HCT116 (cell line): ENCODE results near the gene PRKG1. TPM values are rescaled to one million over a fixed set of nuclear protein-coding genes. Genes with fewer than 3 reads are reported as not detected.

Source experiments
- ATAC-seq: fragments of 200-7000 bp; cut with Tn5 transposase; 2 replicates; pipeline ENCODE4 v1.9.1; 2020; ENCODE audit warnings: mild to moderate bottlenecking, moderate library complexity
- BruUV-seq: library from RNA; stranded (reverse); fragments of 400-500 nt; replicated peaks from 2 replicates; lab custom pipeline; 2021; lab: Mats Ljungman, UMichigan
- CTCF ChIA-PET: fragments of 300-600 bp; sonication (Branson Sonifier 250); formaldehyde crosslinking; loops from one replicate; lab custom pipeline; 2021; ENCODE audit warnings: antibody characterized with exemption; lab: Charles Lee
- POLR2A ChIA-PET: fragments of 300-600, 350-600 bp; sonication (Branson Sonifier 250); formaldehyde crosslinking; loops from one replicate; lab custom pipeline; 2021; ENCODE audit warnings: antibody characterized with exemption; lab: Charles Lee
- RAD21 ChIA-PET, 2 experiments: fragments of 300-600 bp; sonication (Branson Sonifier 250); formaldehyde crosslinking; loops; one replicate each; lab custom pipeline; 2023; ENCODE audit warnings: low total read pairs in 2 of 2; ENCODE audit not compliant: uncharacterized antibody in 2 of 2, unreplicated experiment in 2 of 2, low non-redundant PET in 1 of 2; lab: Charles Lee
- DNase-seq: peaks from one replicate; pipeline ENCODE4 v3.0.0-alpha.2; 2010; ENCODE audit warnings: low read depth, low spot score
- H2AFZ ChIP-seq: fragments of 200-600 bp; shearing (Covaris generic), sonication (generic); 2 replicates; pipeline ENCODE4 v1.6.1; 2017; ENCODE audit warnings: low read depth, mixed run types, mixed read lengths, antibody characterized with exemption, low read length; ENCODE audit not compliant: poor library complexity, severe bottlenecking
- H3K27ac ChIP-seq: 2 replicates; pipeline ENCODE4 v1.5.1; 2012; ENCODE audit warnings: low read depth, low read length
- H3K27me3 ChIP-seq: fragments of 200-600 bp; sonication (generic); 2 replicates; pipeline ENCODE4 v1.6.1; 2016; ENCODE audit warnings: mixed run types, low read length, mixed read lengths; ENCODE audit not compliant: insufficient read depth
- H3K36me3 ChIP-seq, 2 experiments: fragments of 200-500 bp in 1 of 2; fragments of 200-600 bp in 1 of 2; sonication (Bioruptor generic) in 1 of 2; sonication (generic) in 1 of 2; 2 replicates each; pipeline versions ENCODE4 v1.5.1 to v1.6.1; 2014 to 2016; ENCODE audit warnings: low read length in 2 of 2, inconsistent platforms in 1 of 2, mixed read lengths in 1 of 2, mixed run types in 1 of 2; ENCODE audit not compliant: insufficient read depth in 2 of 2, control insufficient read depth in 1 of 2
- H3K4me1 ChIP-seq, 2 experiments: fragments of 200-600 bp in 1 of 2; sonication (generic) in 1 of 2; 2 replicates each; pipeline versions ENCODE4 v1.5.1 to v1.6.1; 2012 to 2017; ENCODE audit warnings: low read length in 2 of 2, inconsistent platforms in 1 of 2, mild to moderate bottlenecking in 1 of 2, mixed read lengths in 1 of 2, mixed run types in 1 of 2, moderate library complexity in 1 of 2; ENCODE audit not compliant: insufficient read depth in 2 of 2, control insufficient read depth in 1 of 2
- H3K4me2 ChIP-seq: fragments of 200-600 bp; sonication (generic); 2 replicates; pipeline ENCODE4 v1.6.1; 2017; ENCODE audit warnings: mixed run types, low read length, mixed read lengths
- H3K4me3 ChIP-seq, 2 experiments: fragments of 200-600 bp in 1 of 2; sonication (generic) in 1 of 2; replicated peaks in 1 of 2; 2 replicates each; pipeline ENCODE4 v1.5.1; 2011 to 2016; ENCODE audit warnings: low read length in 2 of 2, control low read depth in 1 of 2, low read depth in 1 of 2, mild to moderate bottlenecking in 1 of 2, mixed read lengths in 1 of 2, mixed run types in 1 of 2
- H3K79me2 ChIP-seq: fragments of 200-600 bp; sonication (generic); 2 replicates; pipeline ENCODE4 v1.6.1; 2017; ENCODE audit warnings: mild to moderate bottlenecking, mixed run types, low read length, moderate library complexity, mixed read lengths; ENCODE audit not compliant: insufficient read depth
- H3K9ac ChIP-seq: fragments of 200-600 bp; sonication (generic); 2 replicates; pipeline ENCODE4 v1.6.1; 2016; ENCODE audit warnings: low read length, mixed read lengths
- H3K9me2 ChIP-seq: fragments of 200-600 bp; sonication (generic), shearing (Covaris generic); 2 replicates; pipeline ENCODE4 v1.6.1; 2017; ENCODE audit warnings: mixed run types, mild to moderate bottlenecking, moderate library complexity; ENCODE audit not compliant: insufficient read depth
- H3K9me3 ChIP-seq, 2 experiments: fragments of 200-500 bp in 1 of 2; fragments of 200-600 bp in 1 of 2; sonication (Bioruptor generic) in 1 of 2; sonication (generic) in 1 of 2; 2 replicates each; pipeline ENCODE4 v1.6.1; 2014 to 2017; ENCODE audit warnings: low read length in 2 of 2, mixed read lengths in 2 of 2, inconsistent platforms in 1 of 2, low read depth in 1 of 2, mild to moderate bottlenecking in 1 of 2, mixed run types in 1 of 2, moderate library complexity in 1 of 2; ENCODE audit not compliant: control insufficient read depth in 1 of 2, insufficient read depth in 1 of 2
- H4K20me1 ChIP-seq: fragments of 200-600 bp; sonication (generic), shearing (Covaris generic); 2 replicates; pipeline ENCODE4 v1.6.1; 2017; ENCODE audit warnings: mixed run types, mild to moderate bottlenecking, moderate library complexity; ENCODE audit not compliant: insufficient read depth
- CBX3 ChIP-seq: IDR thresholded peaks from 2 replicates; pipeline ENCODE4 v1.6.1; 2012; ENCODE audit warnings: low read depth
- ELF1 ChIP-seq: IDR thresholded peaks from 2 replicates; pipeline ENCODE4 v1.6.1; 2012; ENCODE audit warnings: low read depth, borderline replicate concordance
- EZH2phosphoT487 ChIP-seq: fragments of 200-600 bp; IDR thresholded peaks from 2 replicates; pipeline ENCODE4 v1.6.1; 2018; ENCODE audit warnings: antibody characterized with exemption, borderline replicate concordance
- POLR2AphosphoS5 ChIP-seq: IDR thresholded peaks from 2 replicates; pipeline ENCODE4 v1.6.1; 2011; ENCODE audit warnings: mild to moderate bottlenecking, low read depth, low read length, moderate library complexity
- SIN3A ChIP-seq: IDR thresholded peaks from 2 replicates; pipeline ENCODE4 v1.6.1; 2012; ENCODE audit warnings: low read depth
- SP1 ChIP-seq: IDR thresholded peaks from 2 replicates; pipeline ENCODE4 v1.6.1; 2012; ENCODE audit warnings: low read depth
- SRF ChIP-seq: IDR thresholded peaks from 2 replicates; pipeline ENCODE4 v1.6.1; 2012; ENCODE audit warnings: low read depth
- intact Hi-C: fragments of 100-400 bp; cut with micrococcal nuclease; formaldehyde crosslinking; loops from 2 replicates; pipeline ENCODE4 v1.10.0; 2022
- total RNA-seq: library from RNA; stranded (reverse); gene quantifications from one replicate; pipeline ENCODE4 v1.2.1, GENCODE V29; 2021; ENCODE audit not compliant: unreplicated experiment
- TF ChIP-seq, protein P1 (sequence below): IDR thresholded peaks from 2 replicates; pipeline ENCODE4 v1.6.1; 2012; ENCODE audit warnings: low read depth
- TF ChIP-seq, protein P2 (sequence below), 3 experiments: fragments of 200-600 bp in 1 of 3; sonication (generic) in 1 of 3; IDR thresholded peaks in 2 of 3; conservative IDR thresholded peaks in 1 of 3; 2 replicates each; pipeline ENCODE4 v1.5.1; 2012 to 2017; ENCODE audit warnings: low read depth in 2 of 3, low read length in 2 of 3, antibody characterized with exemption in 1 of 3, borderline replicate concordance in 1 of 3, control low read depth in 1 of 3, mild to moderate bottlenecking in 1 of 3, mixed read lengths in 1 of 3, mixed run types in 1 of 3, moderate library complexity in 1 of 3; ENCODE audit not compliant: insufficient read depth in 1 of 3
- TF ChIP-seq, protein P3 (sequence below): IDR thresholded peaks from 2 replicates; pipeline ENCODE4 v1.6.1; 2012
- TF ChIP-seq, protein P4 (sequence below): IDR thresholded peaks from 2 replicates; pipeline ENCODE4 v1.6.1; 2012

Gene PRKG1
- total RNA-seq, 1 experiment from 2014 or later: 1.4 TPM

DNA sequence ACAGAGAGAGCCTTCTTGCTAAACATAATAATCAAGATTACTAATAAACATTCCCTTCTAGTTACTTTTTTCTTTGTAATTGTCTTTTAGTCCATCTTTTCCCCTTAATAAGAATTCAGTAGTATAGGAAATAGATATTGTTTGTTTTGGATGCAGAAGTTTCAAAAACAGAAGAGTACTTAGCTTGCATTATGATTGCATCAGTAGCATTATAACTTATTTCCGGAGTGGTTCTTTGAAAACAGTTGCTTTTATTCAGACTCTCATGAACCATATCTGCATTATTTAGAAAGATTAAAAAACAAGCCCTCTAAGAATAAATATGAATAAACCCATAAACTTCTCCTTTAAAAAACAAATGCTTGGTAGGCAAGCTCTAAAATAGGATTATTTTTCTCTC is 1205.8 kb downstream of the PRKG1 start (continued):
- TF ChIP-seq, protein P1, sequence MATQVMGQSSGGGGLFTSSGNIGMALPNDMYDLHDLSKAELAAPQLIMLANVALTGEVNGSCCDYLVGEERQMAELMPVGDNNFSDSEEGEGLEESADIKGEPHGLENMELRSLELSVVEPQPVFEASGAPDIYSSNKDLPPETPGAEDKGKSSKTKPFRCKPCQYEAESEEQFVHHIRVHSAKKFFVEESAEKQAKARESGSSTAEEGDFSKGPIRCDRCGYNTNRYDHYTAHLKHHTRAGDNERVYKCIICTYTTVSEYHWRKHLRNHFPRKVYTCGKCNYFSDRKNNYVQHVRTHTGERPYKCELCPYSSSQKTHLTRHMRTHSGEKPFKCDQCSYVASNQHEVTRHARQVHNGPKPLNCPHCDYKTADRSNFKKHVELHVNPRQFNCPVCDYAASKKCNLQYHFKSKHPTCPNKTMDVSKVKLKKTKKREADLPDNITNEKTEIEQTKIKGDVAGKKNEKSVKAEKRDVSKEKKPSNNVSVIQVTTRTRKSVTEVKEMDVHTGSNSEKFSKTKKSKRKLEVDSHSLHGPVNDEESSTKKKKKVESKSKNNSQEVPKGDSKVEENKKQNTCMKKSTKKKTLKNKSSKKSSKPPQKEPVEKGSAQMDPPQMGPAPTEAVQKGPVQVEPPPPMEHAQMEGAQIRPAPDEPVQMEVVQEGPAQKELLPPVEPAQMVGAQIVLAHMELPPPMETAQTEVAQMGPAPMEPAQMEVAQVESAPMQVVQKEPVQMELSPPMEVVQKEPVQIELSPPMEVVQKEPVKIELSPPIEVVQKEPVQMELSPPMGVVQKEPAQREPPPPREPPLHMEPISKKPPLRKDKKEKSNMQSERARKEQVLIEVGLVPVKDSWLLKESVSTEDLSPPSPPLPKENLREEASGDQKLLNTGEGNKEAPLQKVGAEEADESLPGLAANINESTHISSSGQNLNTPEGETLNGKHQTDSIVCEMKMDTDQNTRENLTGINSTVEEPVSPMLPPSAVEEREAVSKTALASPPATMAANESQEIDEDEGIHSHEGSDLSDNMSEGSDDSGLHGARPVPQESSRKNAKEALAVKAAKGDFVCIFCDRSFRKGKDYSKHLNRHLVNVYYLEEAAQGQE: no peak
- no peak for TF ChIP-seq EZH2phosphoT487
- TF ChIP-seq, protein P2, sequence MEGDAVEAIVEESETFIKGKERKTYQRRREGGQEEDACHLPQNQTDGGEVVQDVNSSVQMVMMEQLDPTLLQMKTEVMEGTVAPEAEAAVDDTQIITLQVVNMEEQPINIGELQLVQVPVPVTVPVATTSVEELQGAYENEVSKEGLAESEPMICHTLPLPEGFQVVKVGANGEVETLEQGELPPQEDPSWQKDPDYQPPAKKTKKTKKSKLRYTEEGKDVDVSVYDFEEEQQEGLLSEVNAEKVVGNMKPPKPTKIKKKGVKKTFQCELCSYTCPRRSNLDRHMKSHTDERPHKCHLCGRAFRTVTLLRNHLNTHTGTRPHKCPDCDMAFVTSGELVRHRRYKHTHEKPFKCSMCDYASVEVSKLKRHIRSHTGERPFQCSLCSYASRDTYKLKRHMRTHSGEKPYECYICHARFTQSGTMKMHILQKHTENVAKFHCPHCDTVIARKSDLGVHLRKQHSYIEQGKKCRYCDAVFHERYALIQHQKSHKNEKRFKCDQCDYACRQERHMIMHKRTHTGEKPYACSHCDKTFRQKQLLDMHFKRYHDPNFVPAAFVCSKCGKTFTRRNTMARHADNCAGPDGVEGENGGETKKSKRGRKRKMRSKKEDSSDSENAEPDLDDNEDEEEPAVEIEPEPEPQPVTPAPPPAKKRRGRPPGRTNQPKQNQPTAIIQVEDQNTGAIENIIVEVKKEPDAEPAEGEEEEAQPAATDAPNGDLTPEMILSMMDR (IDR thresholded peaks at IDR 0.05 in 2 of 3, conservative IDR thresholded peaks at IDR 0.05 in 1 of 3; ENCODE audit: borderline replicate concordance in 1 of 3, insufficient read depth in 1 of 3, low read depth in 2 of 3, low read length in 2 of 3): no peak

DNA sequence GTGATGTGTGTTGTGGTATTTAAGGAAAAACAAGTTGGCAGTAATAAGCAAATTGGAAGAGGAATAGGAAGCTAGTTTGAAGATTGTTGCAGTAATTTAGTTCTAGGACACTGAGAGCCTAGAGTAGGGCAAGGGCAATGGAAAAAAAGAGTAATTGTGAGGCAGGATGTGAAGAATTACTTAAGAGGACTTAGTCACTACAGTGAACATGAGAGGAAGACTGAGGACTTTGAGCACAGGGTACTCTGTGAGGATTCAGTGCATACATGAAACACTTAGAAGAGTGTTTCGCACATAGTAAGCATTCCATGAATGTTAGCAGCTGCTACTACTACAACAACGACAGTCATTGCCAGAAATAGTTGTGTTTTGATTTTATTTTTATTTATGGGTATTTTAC is 1208.9 kb downstream of the PRKG1 start:
- POLR2A ChIA-PET: no interaction called here
- Histone ChIP-seq H3K27me3 (no peaks in the 10 kb centered on the region), H3K4me1 (no peaks in the 10 kb centered on the region), H4K20me1 (no peaks in the 10 kb centered on the region; the same call in 1 of the 2 replicates), H3K9ac (no peak overlapping the region), H3K9me2 (no peaks in the 10 kb centered on the region; the same call in 1 of the 2 replicates), H3K79me2 (no peaks in the 10 kb centered on the region), H3K36me3 (no peaks in the 10 kb centered on the region), H3K9me3 (no peaks in the 10 kb centered on the region)
- intact Hi-C loops: no loop called here
- no TSS peak for BruUV-seq
- RAD21 ChIA-PET: no interaction called here
- no peak for ATAC-seq
- DNase-seq: no peak
- TF ChIP-seq SP1 (no peak), POLR2AphosphoS5 (no peak), SIN3A (no peak), SRF (no peak), ELF1 (no peak), CBX3 (no peak)
- TF ChIP-seq, protein P1: no peak
- TF ChIP-seq, protein P3, sequence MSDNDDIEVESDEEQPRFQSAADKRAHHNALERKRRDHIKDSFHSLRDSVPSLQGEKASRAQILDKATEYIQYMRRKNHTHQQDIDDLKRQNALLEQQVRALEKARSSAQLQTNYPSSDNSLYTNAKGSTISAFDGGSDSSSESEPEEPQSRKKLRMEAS: no peak
- TF ChIP-seq, protein P4, sequence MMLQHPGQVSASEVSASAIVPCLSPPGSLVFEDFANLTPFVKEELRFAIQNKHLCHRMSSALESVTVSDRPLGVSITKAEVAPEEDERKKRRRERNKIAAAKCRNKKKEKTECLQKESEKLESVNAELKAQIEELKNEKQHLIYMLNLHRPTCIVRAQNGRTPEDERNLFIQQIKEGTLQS: no peak
- TF ChIP-seq, all 23 proteins: peak for 0
- CTCF ChIA-PET: no interaction called here
- no peak overlapping the region for H3K4me2 ChIP-seq
- H3K27ac ChIP-seq: no peak overlapping the region
- no peak overlapping the region for H2AFZ ChIP-seq
- no peak overlapping the region for H3K4me3 ChIP-seq
